Endothelial cell (in vitro differentiated cells): ENCODE data around the gene CRIP2. TPM values are rescaled to one million over a fixed set of nuclear protein-coding genes. Genes with fewer than 3 reads are reported as not detected.

Experiments
- DNase-seq: peaks from one replicate; pipeline ENCODE4 v3.0.0; 2021; ENCODE audit warnings: low spot score
- H3K27ac Mint-ChIP-seq: one replicate; pipeline ENCODE4 v1.8.0; 2021; ENCODE audit warnings: mixed read lengths, inconsistent platforms; ENCODE audit not compliant: unreplicated experiment
- H3K27me3 Mint-ChIP-seq: one replicate; pipeline ENCODE4 v1.8.0; 2021; ENCODE audit warnings: mild to moderate bottlenecking, moderate library complexity, mixed read lengths, inconsistent platforms; ENCODE audit not compliant: unreplicated experiment
- H3K36me3 Mint-ChIP-seq: one replicate; pipeline ENCODE4 v1.8.0; 2021; ENCODE audit warnings: mild to moderate bottlenecking, low read depth, mixed read lengths, inconsistent platforms; ENCODE audit not compliant: unreplicated experiment
- H3K4me1 Mint-ChIP-seq: one replicate; pipeline ENCODE4 v1.8.0; 2021; ENCODE audit warnings: mild to moderate bottlenecking, mixed read lengths, inconsistent platforms; ENCODE audit not compliant: unreplicated experiment
- H3K4me3 Mint-ChIP-seq: one replicate; pipeline ENCODE4 v1.8.0; 2021; ENCODE audit warnings: mild to moderate bottlenecking, mixed read lengths, inconsistent platforms; ENCODE audit not compliant: unreplicated experiment
- H3K9me3 Mint-ChIP-seq: one replicate; pipeline ENCODE4 v1.8.0; 2021; ENCODE audit warnings: mixed read lengths, inconsistent platforms; ENCODE audit not compliant: unreplicated experiment
- total RNA-seq: library from RNA; stranded (reverse); fragmentation: NEBNext Ultra II Directional; extraction: Animal tissue kit (Norgen Biotek cat#: 25700); gene quantifications from one replicate; pipeline ENCODE4 v1.2.1, GENCODE V29; 2021; ENCODE audit not compliant: unreplicated experiment
- TF ChIP-seq, protein P1 (sequence below): fragments of 200-600 bp; sonication (generic); IDR thresholded peaks from one replicate; pipeline ENCODE4 v1.5.0; 2021; ENCODE audit warnings: antibody characterized with exemption; ENCODE audit not compliant: unreplicated experiment

Gene CRIP2
- total RNA-seq, 1 donor from 2014 or later = 67.4 TPM

GRCh38 chr14:105469456-105470349, 4.9 kb upstream of the CRIP2 start:
- no peaks in the 10 kb centered on the region for H3K36me3 Mint-ChIP-seq
- H3K27ac Mint-ChIP-seq = no peak overlapping the region
- H3K4me3 Mint-ChIP-seq = no peak overlapping the region
- peaks cover 2% of the 10 kb centered on the region for H3K27me3 Mint-ChIP-seq
- DNase-seq = no peak
- TF ChIP-seq, protein P1, sequence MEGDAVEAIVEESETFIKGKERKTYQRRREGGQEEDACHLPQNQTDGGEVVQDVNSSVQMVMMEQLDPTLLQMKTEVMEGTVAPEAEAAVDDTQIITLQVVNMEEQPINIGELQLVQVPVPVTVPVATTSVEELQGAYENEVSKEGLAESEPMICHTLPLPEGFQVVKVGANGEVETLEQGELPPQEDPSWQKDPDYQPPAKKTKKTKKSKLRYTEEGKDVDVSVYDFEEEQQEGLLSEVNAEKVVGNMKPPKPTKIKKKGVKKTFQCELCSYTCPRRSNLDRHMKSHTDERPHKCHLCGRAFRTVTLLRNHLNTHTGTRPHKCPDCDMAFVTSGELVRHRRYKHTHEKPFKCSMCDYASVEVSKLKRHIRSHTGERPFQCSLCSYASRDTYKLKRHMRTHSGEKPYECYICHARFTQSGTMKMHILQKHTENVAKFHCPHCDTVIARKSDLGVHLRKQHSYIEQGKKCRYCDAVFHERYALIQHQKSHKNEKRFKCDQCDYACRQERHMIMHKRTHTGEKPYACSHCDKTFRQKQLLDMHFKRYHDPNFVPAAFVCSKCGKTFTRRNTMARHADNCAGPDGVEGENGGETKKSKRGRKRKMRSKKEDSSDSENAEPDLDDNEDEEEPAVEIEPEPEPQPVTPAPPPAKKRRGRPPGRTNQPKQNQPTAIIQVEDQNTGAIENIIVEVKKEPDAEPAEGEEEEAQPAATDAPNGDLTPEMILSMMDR = no peak
- no peaks in the 10 kb centered on the region for H3K9me3 Mint-ChIP-seq
- H3K4me1 Mint-ChIP-seq = no peaks in the 10 kb centered on the region

DNA sequence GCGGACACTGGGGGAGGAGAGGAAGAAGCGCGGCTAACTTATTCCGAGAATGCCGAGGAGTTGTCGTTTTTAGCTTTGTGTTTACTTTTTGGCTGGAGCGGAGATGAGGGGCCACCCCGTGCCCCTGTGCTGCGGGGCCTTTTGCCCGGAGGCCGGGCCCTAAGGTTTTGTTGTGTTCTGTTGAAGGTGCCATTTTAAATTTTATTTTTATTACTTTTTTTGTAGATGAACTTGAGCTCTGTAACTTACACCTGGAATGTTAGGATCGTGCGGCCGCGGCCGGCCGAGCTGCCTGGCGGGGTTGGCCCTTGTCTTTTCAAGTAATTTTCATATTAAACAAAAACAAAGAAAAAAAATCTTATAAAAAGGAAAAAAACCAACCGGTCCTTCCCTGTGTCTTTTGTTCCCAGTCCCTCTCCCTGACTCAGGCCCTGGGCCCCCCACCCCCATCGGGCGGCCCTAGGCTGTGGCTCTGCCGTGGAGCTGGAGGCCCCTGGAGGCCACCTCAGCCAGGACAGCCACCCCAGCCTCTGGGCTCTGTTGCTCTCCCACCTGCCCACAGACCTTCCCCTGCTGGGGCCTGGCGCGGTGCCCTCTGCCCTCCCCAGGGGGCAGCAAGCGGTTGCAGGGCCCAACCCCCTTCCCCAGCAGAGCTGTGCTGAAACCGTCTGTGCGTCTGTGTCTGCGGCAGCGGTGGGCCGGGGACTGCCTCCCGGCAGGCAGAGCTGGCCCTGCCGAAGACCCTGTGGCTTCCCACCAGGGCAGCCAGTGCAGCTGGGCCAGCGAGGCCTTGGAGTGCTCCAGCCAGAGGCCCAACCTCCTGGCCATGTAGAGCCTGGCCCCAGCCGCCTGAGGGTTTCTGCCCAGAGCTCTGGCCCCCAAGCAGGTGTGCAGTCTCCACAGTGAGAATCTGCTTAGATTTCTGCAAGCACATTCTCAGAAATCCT, 4.0 kb upstream of the CRIP2 start:
- H3K27ac Mint-ChIP-seq = no peak overlapping the region
- H3K27me3 Mint-ChIP-seq = peaks cover 4% of the 10 kb centered on the region
- DNase-seq = no peak
- TF ChIP-seq, protein P1 = no peak
- H3K9me3 Mint-ChIP-seq = no peaks in the 10 kb centered on the region
- H3K36me3 Mint-ChIP-seq = no peaks in the 10 kb centered on the region
- H3K4me1 Mint-ChIP-seq = no peaks in the 10 kb centered on the region
- H3K4me3 Mint-ChIP-seq = no peak overlapping the region

- peaks cover 6% of the 10 kb centered on the region for H3K27me3 Mint-ChIP-seq
- H3K4me3 Mint-ChIP-seq = no peak overlapping the region
- TF ChIP-seq, protein P1 = peak; percentile 55
- no peaks in the 10 kb centered on the region for H3K9me3 Mint-ChIP-seq
- peak; percentile 49 for DNase-seq
- no peak overlapping the region for H3K27ac Mint-ChIP-seq
- H3K36me3 Mint-ChIP-seq = no peaks in the 10 kb centered on the region
- no peaks in the 10 kb centered on the region for H3K4me1 Mint-ChIP-seq
These were observed 3.3 kb upstream of the CRIP2 start for GRCh38 chr14:105471297-105471821.

GRCh38 chr14:105471823-105472485, 2.7 kb upstream of the CRIP2 start:
- no peaks in the 10 kb centered on the region for H3K36me3 Mint-ChIP-seq
- H3K4me1 Mint-ChIP-seq = peaks cover 3% of the 10 kb centered on the region
- TF ChIP-seq, protein P1 = no peak
- H3K9me3 Mint-ChIP-seq = no peaks in the 10 kb centered on the region
- H3K4me3 Mint-ChIP-seq = no peak overlapping the region
- no peak for DNase-seq
- peaks cover 9% of the 10 kb centered on the region for H3K27me3 Mint-ChIP-seq
- no peak overlapping the region for H3K27ac Mint-ChIP-seq
